ENCODE results near the gene ZNF423.

The ZNF423 gene

GRCh38 chr16:49550140-49550539 lies 305.8 kb downstream of the ZNF423 start:
- no peak overlapping the region for H3K4me3 ChIP-seq (ENCODE audit: low read length)
- no peak for DNase-seq (ENCODE audit: low read depth)
- no peak for TF ChIP-seq CTCF (IDR thresholded peaks at IDR 0.05; ENCODE audit: insufficient read depth, low read depth, low read length, missing control alignments)

GRCh38 chr16:49548325-49548970 lies 307.5 kb downstream of the ZNF423 start:
- no peak for DNase-seq (ENCODE audit: low read depth)
- no peak for TF ChIP-seq CTCF (IDR thresholded peaks at IDR 0.05; ENCODE audit: insufficient read depth, low read depth, low read length, missing control alignments)

GRCh38 chr16:49547448-49547847 lies 308.5 kb downstream of the ZNF423 start:
- TF ChIP-seq CTCF (IDR thresholded peaks at IDR 0.05; ENCODE audit: insufficient read depth, low read depth, low read length, missing control alignments) = no peak

More at GRCh38 chr16:49548325-49548970, 307.5 kb downstream of the ZNF423 start:
- no peak overlapping the region for H3K4me3 ChIP-seq (ENCODE audit: low read length)

GRCh38 chr16:49546735-49547134 lies 309.2 kb downstream of the ZNF423 start:
- TF ChIP-seq CTCF (IDR thresholded peaks at IDR 0.05; ENCODE audit: insufficient read depth, low read depth, low read length, missing control alignments) = no peak
- no peak overlapping the region for H3K4me3 ChIP-seq (ENCODE audit: low read length)
- DNase-seq (ENCODE audit: low read depth) = no peak

More at GRCh38 chr16:49547448-49547847, 308.5 kb downstream of the ZNF423 start:
- no peak for DNase-seq (ENCODE audit: low read depth)
- no peak overlapping the region for H3K4me3 ChIP-seq (ENCODE audit: low read length)

- no peak for DNase-seq (ENCODE audit: low read depth)
- no peak for TF ChIP-seq CTCF (IDR thresholded peaks at IDR 0.05; ENCODE audit: insufficient read depth, low read depth, low read length, missing control alignments)
- H3K4me3 ChIP-seq (ENCODE audit: low read length) = no peak overlapping the region
These were observed 310.0 kb downstream of the ZNF423 start for GRCh38 chr16:49545741-49546448.

- TF ChIP-seq CTCF (IDR thresholded peaks at IDR 0.05; ENCODE audit: insufficient read depth, low read depth, low read length, missing control alignments) = no peak
- no peak for DNase-seq (ENCODE audit: low read depth)
- H3K4me3 ChIP-seq (ENCODE audit: low read length) = no peak overlapping the region
These were observed 310.7 kb downstream of the ZNF423 start for GRCh38 chr16:49545243-49545642.
